Measurements from ENCODE around the gene USP19. TPM values are rescaled to one million over a fixed set of nuclear protein-coding genes. Genes with fewer than 3 reads are reported as not detected.

USP19 gene
- total RNA-seq, 1 experiment from 2014 or later, result 46.5 TPM

DNA sequence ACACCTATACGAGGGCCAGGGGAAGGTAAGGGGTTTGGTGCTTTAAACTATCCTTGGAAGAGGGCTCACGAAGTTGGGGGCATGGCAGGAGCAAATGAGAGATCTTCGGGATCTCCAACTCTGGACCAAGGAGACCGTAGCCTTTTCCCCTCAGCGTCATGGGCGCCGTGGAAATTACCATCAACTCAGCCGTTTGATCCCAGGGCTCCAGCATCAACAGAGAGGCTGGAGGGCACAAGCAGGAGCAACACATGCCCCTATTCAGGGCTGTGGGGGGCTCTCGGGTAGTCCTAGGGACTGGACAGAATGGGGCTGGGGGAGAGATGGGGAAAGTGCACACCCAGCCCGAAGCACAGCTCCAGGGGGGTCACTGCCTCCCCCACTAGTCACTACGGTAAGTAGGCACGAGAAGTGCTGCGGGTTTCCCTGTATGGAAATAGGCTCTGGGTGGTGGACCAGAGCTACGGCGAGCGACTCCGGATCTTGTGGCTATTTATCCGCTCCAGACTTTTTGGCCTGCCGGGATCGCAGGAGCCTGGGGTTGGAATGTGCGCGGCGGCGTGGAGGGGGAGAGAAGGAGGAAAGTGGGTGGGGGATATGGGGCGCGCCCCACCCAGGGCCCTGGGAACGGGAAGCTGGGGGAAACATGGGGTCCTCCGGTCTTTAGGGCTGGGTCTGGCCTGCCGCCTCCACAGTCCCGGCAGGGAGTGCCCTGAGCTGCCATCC is 12.8 kb upstream of the USP19 start:
- DNase-seq (ENCODE audit: low read depth), result peak; percentile 82

DNA sequence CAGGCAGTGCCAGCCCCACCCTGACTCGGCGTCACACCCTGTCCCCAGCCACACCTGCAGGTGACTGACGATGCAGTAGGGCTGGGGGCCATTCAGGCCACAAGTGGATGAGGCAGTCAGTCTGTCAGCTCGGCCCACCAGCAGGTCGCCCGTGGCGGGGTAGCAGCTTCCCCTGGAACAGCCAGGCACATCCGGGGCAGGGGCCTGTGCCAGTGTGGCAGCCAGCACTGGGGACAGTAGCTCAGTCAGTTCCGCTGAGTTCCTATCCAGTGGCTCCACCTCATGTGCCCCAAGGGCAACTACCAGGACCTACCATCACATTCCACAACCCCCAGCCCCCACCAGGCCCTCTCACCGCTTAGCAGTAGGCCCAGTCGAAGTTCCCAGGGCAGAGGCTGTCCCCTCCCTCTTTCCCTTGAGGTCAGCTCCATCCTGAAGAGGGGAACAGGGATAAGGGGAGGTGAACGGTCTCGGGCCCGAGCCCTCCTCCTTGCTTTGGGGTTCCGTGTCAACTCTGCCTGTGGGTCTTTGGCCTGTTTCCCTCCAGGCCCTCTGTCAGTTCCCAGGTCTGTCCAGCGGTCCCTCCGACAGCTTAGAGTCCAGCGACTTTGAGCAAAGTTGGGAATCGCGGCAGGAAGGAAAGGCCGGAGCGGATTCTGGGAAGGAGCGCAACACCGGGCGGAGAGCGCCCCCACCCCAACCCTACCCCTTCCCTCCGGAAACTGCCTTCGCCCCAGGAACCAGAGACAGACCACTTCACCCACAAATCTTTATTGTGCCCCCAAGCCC is 12.0 kb upstream of the USP19 start, which contains the start of gene LAMB2:
Gene LAMB2, minus strand, starts transcription at position 614 of the 789 bp plus-strand sequence. Its CDS starts 183 bp downstream, at position 431.
- DNase-seq (ENCODE audit: low read depth), result peak; percentile 70

DNA sequence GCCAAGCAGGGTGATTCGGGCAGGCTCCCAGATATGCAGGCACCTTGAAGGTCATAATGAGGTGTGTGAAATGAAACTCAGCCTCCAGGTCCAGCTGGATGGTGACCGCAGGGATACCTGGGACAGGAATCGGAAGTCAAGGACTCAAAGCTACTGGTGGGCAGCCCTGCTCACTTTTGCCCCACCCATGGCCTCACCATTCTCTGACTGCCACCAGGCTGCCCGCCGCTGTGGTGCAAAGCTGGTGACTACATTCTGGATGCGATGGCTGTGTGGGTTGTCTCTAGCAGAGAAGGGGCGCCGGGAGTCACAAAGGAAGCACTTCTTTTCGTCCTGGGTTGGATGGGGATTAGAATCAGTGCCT is 11.4 kb upstream of the USP19 start:
- no peak for DNase-seq (ENCODE audit: low read depth)

DNA sequence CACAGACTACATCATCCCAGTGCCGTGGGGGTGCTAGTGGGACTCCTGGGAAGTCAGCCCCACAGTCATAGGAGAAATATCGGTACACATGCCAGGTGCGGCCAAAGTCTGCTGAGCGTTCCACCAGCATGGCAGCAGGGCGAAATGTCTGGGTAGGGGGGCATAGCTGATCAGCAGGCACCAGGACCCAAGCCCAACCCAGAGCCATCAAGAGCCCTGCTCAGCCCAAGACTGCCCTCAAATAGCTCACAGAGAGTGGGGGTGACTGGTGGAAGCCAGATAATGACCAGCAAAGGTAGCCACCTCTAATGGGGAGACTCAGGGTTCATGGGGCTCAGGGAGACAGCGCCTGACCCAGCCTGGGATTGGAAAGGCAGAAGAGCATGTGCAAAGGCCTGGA is 11.0 kb upstream of the USP19 start:
- DNase-seq (ENCODE audit: low read depth), result no peak

DNA sequence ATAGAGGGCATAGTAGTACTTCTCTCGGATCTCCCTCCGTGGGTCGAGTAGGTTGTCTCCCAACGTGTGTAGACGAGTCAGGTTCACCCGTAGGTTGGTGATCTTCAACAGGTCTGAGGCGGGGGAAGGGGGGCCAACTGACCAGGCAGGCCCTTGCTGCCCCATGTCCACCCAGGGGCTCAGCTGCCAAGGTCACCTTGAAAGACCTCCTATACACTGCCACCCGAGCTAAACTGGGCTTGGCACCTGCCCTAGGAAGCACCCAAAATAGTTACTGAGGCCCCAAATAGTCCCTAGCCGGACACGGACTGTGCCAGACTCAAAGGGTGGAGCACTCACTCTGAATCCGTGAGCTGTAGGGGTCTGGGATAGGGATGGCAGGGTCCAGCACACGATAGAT is 10.4 kb upstream of the USP19 start:
- DNase-seq (ENCODE audit: low read depth), result no peak

DNA sequence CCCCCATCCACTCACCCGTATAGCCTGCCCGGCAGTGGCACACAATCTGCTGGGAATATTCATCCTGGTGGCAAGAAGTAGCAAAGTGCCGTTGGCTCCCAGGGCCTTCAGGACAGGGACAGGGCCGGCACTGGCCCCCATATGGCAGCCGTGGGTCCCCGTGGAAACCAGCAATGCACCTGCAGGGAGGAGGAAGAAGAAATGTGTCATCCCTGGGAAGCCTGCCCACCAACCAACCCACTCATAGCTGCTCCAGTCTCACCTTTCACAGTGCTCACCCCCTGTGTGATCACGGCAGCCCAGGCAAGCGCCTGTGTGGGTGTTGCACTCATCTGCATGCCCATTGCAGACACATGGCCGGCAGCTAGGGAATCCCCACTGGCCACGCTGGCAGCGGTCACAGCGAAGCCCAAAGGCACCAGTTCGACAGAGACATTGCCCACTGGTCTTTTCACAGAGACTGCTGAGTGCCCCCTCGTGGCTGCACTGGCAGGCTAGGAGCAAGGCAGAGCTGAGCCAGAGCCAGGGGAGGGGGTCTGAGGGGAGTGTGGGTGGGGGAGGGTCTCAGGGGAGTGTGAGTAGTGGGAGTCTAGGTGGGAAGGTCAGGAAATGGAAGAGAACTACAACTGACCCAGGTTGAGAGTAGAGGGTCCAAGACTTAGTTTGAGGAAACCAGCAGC is 4.5 kb upstream of the USP19 start:
- DNase-seq (ENCODE audit: low read depth), result no peak

DNA sequence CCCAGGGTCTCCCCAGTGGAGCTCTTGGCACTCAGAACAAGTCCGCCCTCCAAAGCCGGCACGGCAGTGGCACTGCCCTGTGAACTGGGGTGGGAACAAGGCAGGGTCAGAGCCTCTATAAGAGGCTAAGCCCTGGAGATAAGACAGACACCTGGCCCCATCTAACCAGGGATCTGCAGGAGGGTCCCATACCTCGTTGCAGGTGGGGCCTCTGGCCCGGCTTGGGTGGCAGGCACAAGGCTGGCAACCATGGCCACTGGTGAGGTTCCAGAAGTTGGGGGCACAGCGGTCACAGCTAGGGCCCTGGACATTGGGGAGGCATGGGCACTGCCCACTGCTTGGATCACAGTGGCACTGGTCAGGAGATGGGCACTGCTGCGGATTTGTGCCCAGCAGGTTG is 3.6 kb upstream of the USP19 start:
- DNase-seq (ENCODE audit: low read depth), result no peak

DNA sequence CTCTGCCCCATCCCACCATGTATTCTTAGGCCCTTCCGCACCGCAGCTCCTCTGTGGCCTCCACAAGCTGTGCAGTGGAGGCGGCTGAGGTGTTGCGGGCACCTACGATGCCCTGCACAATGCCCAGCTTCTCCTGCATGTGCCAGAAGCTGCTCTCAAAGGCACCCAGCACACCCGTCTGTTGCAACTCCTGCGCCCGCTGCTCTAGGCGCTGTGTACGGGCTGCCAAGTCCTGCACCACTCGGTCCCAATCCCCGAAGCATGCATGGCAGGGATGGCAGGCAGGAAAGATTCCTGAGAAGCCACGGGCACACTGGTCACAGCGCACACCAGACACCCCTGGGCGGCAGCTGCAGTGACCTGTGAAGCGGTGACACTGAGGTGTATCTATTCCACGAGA is 3.1 kb upstream of the USP19 start:
- no peak for DNase-seq (ENCODE audit: low read depth)

DNA sequence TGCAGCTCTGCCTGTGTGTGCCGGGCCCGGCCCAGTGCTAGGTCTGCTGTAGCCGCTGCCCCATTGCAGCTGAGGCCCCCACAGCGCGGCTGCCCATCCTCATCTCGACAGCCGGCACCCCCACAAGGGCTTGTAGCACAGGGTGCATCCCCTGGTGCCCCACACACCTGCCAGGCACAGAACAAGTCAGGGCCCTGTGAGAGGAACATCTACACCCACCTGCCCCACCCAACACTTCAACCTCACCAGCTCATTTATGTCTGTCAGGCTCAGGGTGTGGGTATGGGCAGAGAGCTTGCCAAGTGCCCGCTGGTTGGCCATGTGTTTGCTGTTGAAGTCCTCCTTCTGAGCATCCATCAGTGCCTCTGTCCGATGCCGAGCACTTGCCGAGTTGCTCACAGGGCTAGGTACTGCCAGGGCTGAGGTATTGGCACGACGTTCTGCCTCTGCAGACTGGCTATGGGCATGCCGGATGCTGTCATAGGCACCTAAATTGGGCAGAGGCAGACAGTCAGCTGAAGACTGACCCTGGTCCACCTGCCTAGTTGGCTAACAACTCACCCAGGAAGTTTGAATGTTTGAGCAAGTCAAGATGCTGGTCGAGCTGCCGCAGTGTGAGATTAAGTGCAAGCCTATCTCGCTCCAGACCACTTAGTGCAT is 2.4 kb upstream of the USP19 start:
- no peak for DNase-seq (ENCODE audit: low read depth)

DNA sequence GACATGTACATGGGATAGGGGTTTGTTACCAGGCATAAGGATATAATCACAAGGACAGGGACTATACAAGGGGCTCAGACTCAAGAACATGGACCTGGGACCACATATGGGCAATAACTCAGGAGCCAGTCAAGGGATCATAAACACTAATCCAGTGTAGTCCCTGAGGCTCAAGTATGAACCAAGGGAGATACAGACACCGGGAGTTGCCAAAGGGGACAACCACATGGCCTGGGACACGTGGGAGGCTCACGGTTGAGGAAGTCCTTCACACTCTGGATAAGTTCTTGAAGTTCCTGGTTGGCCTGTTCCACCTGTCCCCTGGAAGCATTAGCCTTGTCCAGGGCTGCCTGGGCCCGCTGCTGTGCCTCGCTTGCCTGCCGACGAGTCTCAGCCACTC is 1.8 kb upstream of the USP19 start:
- DNase-seq (ENCODE audit: low read depth), result no peak

DNA sequence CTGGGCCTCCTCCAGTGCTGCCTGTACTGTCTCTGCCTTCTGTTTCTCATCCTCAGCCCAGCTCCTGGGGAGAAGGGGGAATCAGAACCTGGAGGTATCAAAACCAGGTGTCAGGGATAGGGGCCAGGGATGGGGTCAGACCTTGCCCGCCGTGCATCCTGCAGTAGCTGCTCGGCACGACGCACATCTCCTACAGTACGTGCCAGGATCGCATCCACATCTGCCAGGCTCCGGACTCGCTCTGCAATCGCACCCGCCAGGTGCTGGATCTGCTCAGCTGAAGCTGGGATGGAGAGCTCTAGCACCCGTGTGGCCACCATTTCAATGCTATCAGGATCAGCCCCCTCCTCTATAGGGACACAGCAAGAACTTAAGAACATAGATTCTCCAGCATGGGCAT is 1.4 kb upstream of the USP19 start:
- DNase-seq (ENCODE audit: low read depth), result no peak

DNA sequence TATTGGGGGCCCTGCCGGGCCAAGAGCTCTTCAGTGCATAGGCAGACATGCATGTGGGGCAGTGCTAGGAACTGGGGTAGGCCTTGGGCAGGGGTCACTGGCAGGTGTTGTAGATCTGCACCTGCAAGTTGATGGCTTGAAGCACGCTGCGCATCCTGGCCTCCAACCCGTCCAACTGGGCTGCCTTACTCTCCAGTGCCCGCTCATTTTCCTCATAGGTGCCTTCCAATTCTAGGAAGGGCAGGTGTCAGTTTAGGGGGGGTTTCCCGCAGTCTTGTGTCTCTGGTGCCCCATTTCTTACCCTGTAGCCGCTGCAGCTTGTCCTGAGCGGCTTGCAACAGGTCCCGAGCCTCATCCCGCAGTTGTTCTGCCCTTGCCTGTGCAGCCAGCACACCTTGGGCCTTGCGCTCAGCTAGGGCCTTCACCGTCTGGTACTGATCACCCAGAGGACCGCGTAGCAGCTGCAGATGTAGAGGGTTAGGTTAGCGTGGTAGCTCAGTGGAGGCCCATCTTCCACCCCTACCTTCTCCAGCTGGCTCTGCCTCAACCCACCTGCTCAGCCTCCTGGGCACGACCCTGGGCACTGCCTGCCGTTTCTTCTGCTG is 611 bp upstream of the USP19 start:
- DNase-seq (ENCODE audit: low read depth), result no peak

DNA sequence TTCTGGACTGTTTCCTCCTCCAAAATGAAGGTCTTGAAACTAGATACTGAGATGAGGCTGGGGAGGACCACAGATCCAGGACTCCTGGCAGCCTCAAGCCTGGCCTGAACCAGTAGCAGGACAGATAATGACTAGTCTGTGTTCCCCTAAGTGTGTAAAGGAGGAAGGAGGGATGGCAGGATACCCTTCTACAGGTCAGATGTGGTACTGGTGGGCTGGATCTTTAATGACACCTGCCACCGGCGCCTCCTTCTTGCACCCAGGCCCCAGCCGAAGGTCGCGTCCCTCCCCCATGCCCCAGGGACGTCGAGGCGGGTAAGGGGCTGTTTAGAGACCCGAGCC is 556 bp downstream of the USP19 start:
- DNase-seq (ENCODE audit: low read depth), result no peak

DNA sequence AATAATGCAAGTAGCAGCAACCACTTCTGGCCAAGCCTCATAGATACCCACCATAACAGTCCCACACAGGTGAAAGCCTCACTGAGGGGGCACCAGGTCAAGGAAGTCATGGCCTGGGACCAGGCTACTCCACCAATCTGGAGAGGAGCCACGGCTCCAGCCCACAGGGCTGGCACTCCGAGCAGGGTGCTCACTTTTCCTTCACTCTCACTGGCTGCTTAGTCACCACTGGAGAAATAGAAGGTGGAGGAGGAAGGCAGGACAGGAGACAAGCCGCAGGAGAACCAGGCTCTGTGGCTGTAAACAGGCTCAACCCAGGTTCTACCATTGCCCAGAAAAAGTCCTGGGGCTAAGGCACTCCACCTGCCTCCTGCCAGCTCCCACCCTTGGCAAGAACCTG is 1.2 kb downstream of the USP19 start:
- DNase-seq (ENCODE audit: low read depth), result no peak

DNA sequence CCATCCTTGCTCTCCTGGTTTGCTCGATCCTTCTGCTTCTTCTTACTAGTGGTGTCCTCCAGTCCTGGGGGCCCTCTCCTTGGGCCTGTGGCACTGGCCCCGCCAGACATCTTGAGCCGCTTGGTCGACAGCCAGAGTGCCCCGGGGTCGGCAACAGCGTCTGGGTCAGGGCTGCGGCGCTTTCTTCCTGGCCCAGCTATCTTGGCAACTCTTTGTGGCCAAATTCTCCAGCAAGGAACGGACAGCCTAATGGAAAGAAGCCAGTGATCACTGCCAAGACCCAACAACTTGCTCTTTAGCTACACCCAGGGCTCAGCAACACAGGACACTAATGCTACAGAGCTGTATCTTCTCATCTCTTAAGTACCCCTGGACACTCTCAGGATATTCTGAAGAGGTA is 1.6 kb downstream of the USP19 start:
- DNase-seq (ENCODE audit: low read depth), result no peak

DNA sequence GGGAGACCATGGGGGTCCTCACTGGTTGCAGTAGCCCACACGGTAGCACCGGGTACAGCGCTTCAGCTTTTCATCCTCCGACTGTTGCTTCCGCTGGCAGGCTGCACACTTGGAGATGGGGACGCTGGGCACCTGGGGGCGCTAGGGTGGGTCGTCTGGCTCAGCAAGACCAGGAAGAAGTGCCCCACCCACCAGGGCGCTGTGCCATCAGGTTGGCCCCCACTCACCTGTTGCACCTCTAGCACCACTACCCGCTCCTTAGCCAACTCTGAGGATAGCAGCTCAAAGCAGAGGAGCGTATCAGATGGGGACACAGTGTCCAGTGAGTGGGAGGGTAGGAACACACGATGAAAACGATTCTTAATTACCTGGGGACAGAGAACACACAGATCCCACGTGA is 8.4 kb downstream of the USP19 start:
- no peak for DNase-seq (ENCODE audit: low read depth)

DNA sequence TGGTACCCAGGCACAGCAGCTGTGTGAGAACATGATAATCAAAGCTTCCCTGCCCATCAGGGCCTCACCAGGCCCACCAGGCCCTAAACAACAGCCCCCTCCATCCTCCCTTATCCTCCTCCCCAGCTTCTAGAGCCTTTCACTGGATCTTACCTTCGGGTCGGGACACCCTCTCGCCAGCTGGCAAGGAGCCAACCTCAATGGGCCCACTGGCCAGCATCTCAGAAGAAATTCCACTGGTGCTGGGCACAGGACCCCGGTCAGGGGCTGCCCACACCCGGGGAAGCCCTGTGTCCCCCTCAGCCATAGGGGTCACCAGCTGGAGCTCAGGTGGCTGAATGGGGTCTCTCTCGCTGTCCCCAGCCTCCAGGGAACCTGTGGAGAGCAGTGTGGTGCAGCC is 9.3 kb downstream of the USP19 start:
- DNase-seq (ENCODE audit: low read depth), result no peak

DNA sequence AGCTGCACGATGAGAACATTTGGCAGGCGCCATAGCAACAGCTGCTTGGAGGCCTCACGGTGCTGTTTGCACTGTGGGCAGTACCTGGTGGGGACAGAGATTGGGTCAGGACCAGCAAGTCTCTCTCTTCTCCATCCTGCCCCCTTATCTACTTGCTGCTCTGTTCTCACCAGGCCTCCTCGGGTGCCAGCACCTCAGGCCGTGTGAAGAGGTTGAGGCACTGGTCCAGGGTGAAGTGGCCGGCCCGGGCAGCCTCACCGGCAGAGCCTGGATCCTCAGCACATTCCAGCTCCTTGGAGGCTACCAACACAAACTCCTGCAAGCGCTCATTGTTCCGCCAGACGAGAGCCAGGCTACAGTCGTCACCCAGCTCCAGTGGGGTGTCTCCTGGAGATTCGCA is 9.8 kb downstream of the USP19 start:
- DNase-seq (ENCODE audit: low read depth), result no peak

DNA sequence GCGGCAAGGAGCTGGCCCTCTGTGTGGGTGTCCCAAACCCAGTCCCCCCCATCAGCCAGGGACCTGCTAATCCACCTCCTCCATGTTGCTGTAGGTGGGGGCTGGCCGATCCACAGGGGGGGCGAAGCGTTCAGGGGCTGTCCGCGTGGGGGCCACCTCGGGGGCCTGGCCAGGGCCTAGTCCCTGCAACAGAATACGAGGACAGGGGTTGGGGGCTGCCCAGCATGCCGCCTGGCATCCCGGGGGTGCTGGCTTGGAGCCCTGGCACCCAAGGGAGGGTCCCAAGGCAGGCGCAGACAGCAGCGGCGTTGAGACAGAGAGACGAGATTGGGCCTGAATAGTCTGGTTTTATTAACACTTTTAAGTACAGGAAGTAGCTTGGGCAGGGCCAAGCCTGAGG is 12.3 kb downstream of the USP19 start:
- no peak for DNase-seq (ENCODE audit: low read depth)

DNA sequence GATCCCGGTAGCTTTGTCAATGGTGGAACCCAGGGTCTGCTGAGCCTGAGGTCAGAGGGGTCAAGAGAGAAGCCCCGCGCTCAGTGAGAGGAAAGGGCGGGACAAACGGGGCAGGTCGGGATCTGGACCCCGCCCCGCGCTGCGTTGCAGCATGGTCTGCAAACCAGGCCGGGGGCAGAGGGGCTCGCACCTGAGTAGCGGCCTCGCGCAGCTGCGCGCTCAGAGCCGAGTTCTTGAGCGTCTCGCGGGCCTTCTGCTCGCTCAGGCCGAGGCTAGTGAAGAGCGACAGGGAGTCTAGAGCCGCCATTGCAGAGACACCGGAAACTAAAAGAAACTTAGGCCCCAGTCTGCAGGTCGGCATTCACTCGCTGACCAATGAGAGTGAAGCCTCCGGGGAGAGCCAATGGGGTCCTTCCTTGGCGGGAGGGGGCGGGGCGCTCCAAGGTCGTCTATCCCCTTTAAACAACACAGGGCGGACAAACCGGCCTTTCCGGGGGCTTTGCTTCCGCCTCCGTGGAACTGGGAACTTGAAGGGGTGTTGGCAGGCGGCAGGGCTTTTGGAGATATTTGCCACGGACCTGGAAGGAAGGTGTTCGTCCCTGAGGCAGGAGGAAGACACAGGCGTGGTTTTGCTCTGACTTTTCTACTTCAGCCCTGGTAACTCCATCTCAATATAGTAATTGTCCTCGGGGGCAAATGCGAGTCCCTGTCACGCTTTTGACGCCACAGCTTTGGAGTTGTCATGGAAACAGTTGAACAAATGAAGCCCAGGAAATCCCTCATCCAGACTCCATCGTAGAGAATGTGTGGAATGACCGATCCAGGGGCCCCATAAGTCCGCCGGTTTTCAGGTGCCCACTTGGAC is 16.0 kb downstream of the USP19 start, which contains the start of gene QARS1:
Gene QARS1, minus strand, starts transcription at position 331 of the 865 bp plus-strand sequence. Its CDS starts 24 bp downstream, at position 307.
- peak; percentile 91 for DNase-seq (ENCODE audit: low read depth)

DNA sequence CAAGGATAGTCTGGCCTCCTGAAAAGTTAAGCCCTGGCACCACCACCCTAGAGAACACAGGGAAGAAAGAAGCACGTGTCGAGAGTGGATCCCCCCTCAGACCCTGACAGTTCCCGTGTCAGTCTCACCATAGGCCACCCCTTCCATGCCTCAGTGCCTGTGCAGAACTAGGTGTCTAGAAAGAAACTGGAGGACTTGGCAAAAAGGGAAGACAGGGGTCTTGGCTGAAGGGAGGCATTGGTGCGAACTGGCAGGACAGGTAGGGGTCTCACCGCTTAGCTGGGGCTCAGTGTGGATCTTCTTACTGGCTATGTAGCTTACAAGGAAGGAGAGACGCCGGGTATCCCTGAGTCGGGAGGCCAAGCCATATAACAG is 16.6 kb downstream of the USP19 start:
- no peak for DNase-seq (ENCODE audit: low read depth)
